Measurements from ENCODE around the gene PROCA1.

Gene PROCA1

GRCh38 chr17:28686296-28686695 lies 25.4 kb downstream of the PROCA1 start:
- Histone ChIP-seq H4K91ac (ENCODE audit: low read depth, low read length) (no peak overlapping the region), H3K23ac (ENCODE audit: low read length) (no peak overlapping the region), H4K8ac (ENCODE audit: low read depth, low read length) (no peak overlapping the region), H2BK12ac (ENCODE audit: low read length) (no peak overlapping the region), H3K79me2 (ENCODE audit: control insufficient read depth, insufficient read depth, low read length, poor library complexity) (no peaks in the 10 kb centered on the region), H3K9ac (ENCODE audit: low read length) (no peak overlapping the region), H3K18ac (ENCODE audit: low read length) (no peak overlapping the region), H3K9me3 (ENCODE audit: insufficient read depth, low read depth, low read length) (peaks cover 4% of the 10 kb centered on the region), H3K4me2 (ENCODE audit: low read length) (no peak overlapping the region), H3K4me3 (ENCODE audit: low read depth, low read length) (no peak overlapping the region), H3K4me1 (ENCODE audit: control insufficient read depth in 1 of 2, insufficient read depth in 2 of 2, low read length in 2 of 2) (no peaks in the 10 kb centered on the region), H3K27ac (ENCODE audit: low read depth, low read length) (no peak overlapping the region), H2BK120ac (ENCODE audit: insufficient read depth, low read length, poor library complexity) (no peak overlapping the region), H3K14ac (ENCODE audit: low read length) (no peak overlapping the region), H2AFZ (ENCODE audit: insufficient read depth, low read length, poor library complexity) (no peak overlapping the region), H3K27me3 (ENCODE audit: insufficient read depth, low read length) (no peaks in the 10 kb centered on the region), H2BK5ac (ENCODE audit: low read depth, low read length, poor library complexity) (no peak overlapping the region), H3K79me1 (ENCODE audit: low read length) (no peaks in the 10 kb centered on the region), H3K4ac (ENCODE audit: low read depth, low read length) (no peak overlapping the region), H4K12ac (ENCODE audit: low read depth, low read length) (no peak overlapping the region), H2AK5ac (ENCODE audit: low read length) (no peak overlapping the region), H3K36me3 (ENCODE audit: control insufficient read depth in 1 of 2, insufficient read depth in 2 of 2, low read length in 2 of 2) (peaks cover 75 to 90% of the 10 kb centered on the region in 2 experiments)
- DNase-seq = no peak
- no CpG with 5 or more reads among the region's 4 CpGs for WGBS (ENCODE audit: extremely low coverage, insufficient coverage, insufficient read length)

GRCh38 chr17:28685366-28685765 lies 26.3 kb downstream of the PROCA1 start:
- Histone ChIP-seq H2AFZ (ENCODE audit: insufficient read depth, low read length, poor library complexity) (no peak overlapping the region), H3K4me2 (ENCODE audit: low read length) (no peak overlapping the region), H3K4me3 (ENCODE audit: low read depth, low read length) (no peak overlapping the region), H3K79me1 (ENCODE audit: low read length) (no peaks in the 10 kb centered on the region), H3K79me2 (ENCODE audit: control insufficient read depth, insufficient read depth, low read length, poor library complexity) (no peaks in the 10 kb centered on the region), H4K12ac (ENCODE audit: low read depth, low read length) (no peak overlapping the region), H3K27me3 (ENCODE audit: insufficient read depth, low read length) (no peaks in the 10 kb centered on the region), H3K4me1 (ENCODE audit: control insufficient read depth in 1 of 2, insufficient read depth in 2 of 2, low read length in 2 of 2) (no peaks in the 10 kb centered on the region), H3K9me3 (ENCODE audit: insufficient read depth, low read depth, low read length) (peaks cover 2% of the 10 kb centered on the region), H3K23ac (ENCODE audit: low read length) (no peak overlapping the region), H2AK5ac (ENCODE audit: low read length) (no peak overlapping the region), H3K18ac (ENCODE audit: low read length) (no peak overlapping the region), H2BK5ac (ENCODE audit: low read depth, low read length, poor library complexity) (no peak overlapping the region), H3K14ac (ENCODE audit: low read length) (no peak overlapping the region), H2BK120ac (ENCODE audit: insufficient read depth, low read length, poor library complexity) (no peak overlapping the region), H3K36me3 (ENCODE audit: control insufficient read depth in 1 of 2, insufficient read depth in 2 of 2, low read length in 2 of 2) (peaks cover 74 to 90% of the 10 kb centered on the region in 2 experiments), H4K91ac (ENCODE audit: low read depth, low read length) (no peak overlapping the region), H3K4ac (ENCODE audit: low read depth, low read length) (no peak overlapping the region), H3K27ac (ENCODE audit: low read depth, low read length) (no peak overlapping the region), H2BK12ac (ENCODE audit: low read length) (no peak overlapping the region), H4K8ac (ENCODE audit: low read depth, low read length) (no peak overlapping the region), H3K9ac (ENCODE audit: low read length) (no peak overlapping the region)
- WGBS (ENCODE audit: extremely low coverage, insufficient coverage, insufficient read length) = no CpG with 5 or more reads among the region's 5 CpGs
- DNase-seq = no peak

DNA sequence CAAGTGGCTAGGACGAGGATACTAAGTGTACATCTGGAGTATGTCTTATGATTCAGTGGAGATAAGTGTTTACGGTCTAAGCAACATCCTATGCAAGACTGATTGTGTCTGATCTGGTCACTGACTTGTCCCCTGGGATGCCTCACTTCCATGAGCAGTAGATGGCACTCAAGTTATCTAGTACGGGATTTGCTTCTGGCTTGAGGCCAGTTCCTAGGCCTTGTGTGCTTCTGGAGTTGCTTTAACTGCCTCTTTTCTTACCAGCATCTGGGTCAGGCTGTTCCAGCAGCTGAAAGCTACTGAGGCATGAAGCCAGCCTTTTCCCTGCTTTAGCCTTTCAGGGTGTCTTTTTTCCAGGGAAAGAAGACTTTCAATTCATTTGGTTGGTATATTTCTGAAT lies 26.7 kb downstream of the PROCA1 start:
- Histone ChIP-seq H4K8ac (ENCODE audit: low read depth, low read length) (no peak overlapping the region), H3K23ac (ENCODE audit: low read length) (no peak overlapping the region), H2BK120ac (ENCODE audit: insufficient read depth, low read length, poor library complexity) (no peak overlapping the region), H3K4me3 (ENCODE audit: low read depth, low read length) (no peak overlapping the region), H3K36me3 (ENCODE audit: control insufficient read depth in 1 of 2, insufficient read depth in 2 of 2, low read length in 2 of 2) (peaks cover 74 to 89% of the 10 kb centered on the region in 2 experiments), H2AFZ (ENCODE audit: insufficient read depth, low read length, poor library complexity) (no peak overlapping the region), H3K79me2 (ENCODE audit: control insufficient read depth, insufficient read depth, low read length, poor library complexity) (no peaks in the 10 kb centered on the region), H2AK5ac (ENCODE audit: low read length) (no peak overlapping the region), H4K91ac (ENCODE audit: low read depth, low read length) (no peak overlapping the region), H3K4me1 (ENCODE audit: control insufficient read depth in 1 of 2, insufficient read depth in 2 of 2, low read length in 2 of 2) (no peaks in the 10 kb centered on the region), H3K27ac (ENCODE audit: low read depth, low read length) (no peak overlapping the region), H3K4me2 (ENCODE audit: low read length) (no peak overlapping the region), H3K9me3 (ENCODE audit: insufficient read depth, low read depth, low read length) (peaks cover 2% of the 10 kb centered on the region), H3K9ac (ENCODE audit: low read length) (no peak overlapping the region), H3K14ac (ENCODE audit: low read length) (no peak overlapping the region), H4K12ac (ENCODE audit: low read depth, low read length) (no peak overlapping the region), H3K79me1 (ENCODE audit: low read length) (no peaks in the 10 kb centered on the region), H3K18ac (ENCODE audit: low read length) (no peak overlapping the region), H2BK12ac (ENCODE audit: low read length) (no peak overlapping the region), H3K4ac (ENCODE audit: low read depth, low read length) (no peak overlapping the region), H2BK5ac (ENCODE audit: low read depth, low read length, poor library complexity) (no peak overlapping the region), H3K27me3 (ENCODE audit: insufficient read depth, low read length) (no peaks in the 10 kb centered on the region)
- no CpG with 5 or more reads among the region's 3 CpGs for WGBS (ENCODE audit: extremely low coverage, insufficient coverage, insufficient read length)
- DNase-seq = peak in 1 of 2 donors; percentile 4

GRCh38 chr17:28682655-28683054 lies 29.0 kb downstream of the PROCA1 start:
- no peaks in the 10 kb centered on the region for H3K79me2 ChIP-seq (ENCODE audit: control insufficient read depth, insufficient read depth, low read length, poor library complexity)
- H3K4me3 ChIP-seq (ENCODE audit: low read depth, low read length) = no peak overlapping the region
- H4K12ac ChIP-seq (ENCODE audit: low read depth, low read length) = no peak overlapping the region
- no peak overlapping the region for H2AFZ ChIP-seq (ENCODE audit: insufficient read depth, low read length, poor library complexity)
- H3K4ac ChIP-seq (ENCODE audit: low read depth, low read length) = no peak overlapping the region
- WGBS (ENCODE audit: extremely low coverage, insufficient coverage, insufficient read length) = no CpG with 5 or more reads among the region's 11 CpGs
- no peak overlapping the region for H3K18ac ChIP-seq (ENCODE audit: low read length)
- H3K23ac ChIP-seq (ENCODE audit: low read length) = no peak overlapping the region
- no peak overlapping the region for H3K14ac ChIP-seq (ENCODE audit: low read length)
- H3K4me1 ChIP-seq (ENCODE audit: control insufficient read depth in 1 of 2, insufficient read depth in 2 of 2, low read length in 2 of 2) = no peaks in the 10 kb centered on the region
- H4K8ac ChIP-seq (ENCODE audit: low read depth, low read length) = no peak overlapping the region
- H3K79me1 ChIP-seq (ENCODE audit: low read length) = no peaks in the 10 kb centered on the region
- H2BK5ac ChIP-seq (ENCODE audit: low read depth, low read length, poor library complexity) = no peak overlapping the region
- no peak overlapping the region for H3K27ac ChIP-seq (ENCODE audit: low read depth, low read length)
- H2BK12ac ChIP-seq (ENCODE audit: low read length) = no peak overlapping the region
- no peak for DNase-seq
- no peak overlapping the region for H2AK5ac ChIP-seq (ENCODE audit: low read length)
- no peak overlapping the region for H3K9ac ChIP-seq (ENCODE audit: low read length)
- H3K9me3 ChIP-seq (ENCODE audit: insufficient read depth, low read depth, low read length) = no peaks in the 10 kb centered on the region
- H4K91ac ChIP-seq (ENCODE audit: low read depth, low read length) = no peak overlapping the region
- H3K4me2 ChIP-seq (ENCODE audit: low read length) = no peak overlapping the region
- peaks cover 82 to 92% of the 10 kb centered on the region in 2 experiments for H3K36me3 ChIP-seq (ENCODE audit: control insufficient read depth in 1 of 2, insufficient read depth in 2 of 2, low read length in 2 of 2)
- H3K27me3 ChIP-seq (ENCODE audit: insufficient read depth, low read length) = no peaks in the 10 kb centered on the region
- H2BK120ac ChIP-seq (ENCODE audit: insufficient read depth, low read length, poor library complexity) = no peak overlapping the region

All from trophoblast cell (in vitro differentiated cells and primary cell).